GM03348 (cell line): ENCODE measurements around the gene PTCD1.

ENCODE experiments used
- DNase-seq: peaks from one replicate; pipeline ENCODE4 v3.0.0; 2012; ENCODE audit warnings: low spot score

The PTCD1 gene

DNA sequence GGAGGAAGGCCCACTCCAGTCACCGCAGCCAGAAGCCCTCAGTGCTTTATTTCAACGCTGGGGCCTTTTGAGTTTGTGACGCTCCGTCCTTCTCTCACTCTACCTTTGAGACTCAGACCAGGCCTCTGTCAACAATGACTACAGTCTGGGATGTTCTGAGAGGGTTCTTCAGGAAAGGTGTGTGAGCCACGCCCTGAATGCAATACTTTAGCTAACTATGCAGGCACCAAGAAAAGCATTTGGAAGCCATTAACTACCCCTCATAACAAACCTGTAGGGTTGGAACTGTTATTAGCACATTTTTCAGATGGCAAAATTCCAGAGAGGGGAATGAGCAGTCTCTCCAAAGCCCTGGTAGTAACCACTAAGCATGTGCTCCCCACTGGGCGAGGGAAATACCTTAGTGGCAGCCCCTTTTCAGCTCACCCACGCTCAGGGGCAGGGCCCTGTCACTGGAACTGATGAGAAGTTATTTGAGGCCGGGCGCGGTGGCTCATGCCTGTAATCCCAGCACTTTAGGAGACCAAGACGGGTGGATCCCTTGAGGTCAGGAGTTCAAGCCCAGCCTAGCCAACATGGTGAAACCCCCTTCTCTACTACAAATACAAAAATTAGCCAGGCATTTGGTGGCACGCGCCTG lies 69.7 kb downstream of the PTCD1 start:
- DNase-seq = no peak
